ENCODE results near the gene ABCA12. TPM values are rescaled to one million over a fixed set of nuclear protein-coding genes. Genes with fewer than 3 reads are reported as not detected.
A peak's percentile ranks its signal among the peaks of the same experiment; 100 is the strongest.

The ABCA12 gene
- total and polyA plus RNA-seq, 2 of the 13 experiments (the other 11 are each of a cell fraction or from before 2014, with no cell fraction given): 0.02 to 0.07 TPM

DNA sequence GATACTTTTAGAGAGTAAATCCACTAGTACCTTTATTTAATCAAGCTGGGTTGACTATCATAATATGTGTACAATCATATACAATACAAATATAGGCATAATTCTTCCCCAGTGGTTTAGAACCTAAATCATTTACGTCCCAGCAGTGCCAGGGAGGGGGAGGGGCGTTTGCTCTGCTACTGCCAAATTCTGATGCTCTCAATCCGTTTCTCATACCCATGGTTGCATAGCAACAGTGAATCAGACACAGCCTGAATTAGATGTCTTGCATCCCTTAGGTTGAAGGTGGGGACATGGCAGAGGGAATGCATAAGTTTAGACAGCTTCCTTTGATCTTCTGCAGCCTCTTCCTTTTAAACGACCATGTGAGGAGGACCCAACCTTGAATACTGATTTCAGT lies 135.4 kb downstream of the ABCA12 start:
- Histone ChIP-seq H3K4me1 (ENCODE audit: insufficient read depth, low read length) (no peaks in the 10 kb centered on the region), H3K79me2 (ENCODE audit: insufficient read depth, low read length) (no peaks in the 10 kb centered on the region), H3K27ac (ENCODE audit: extremely low read length, insufficient read depth, low read length) (no peak overlapping the region), H3K4me3 (replicated peaks in 1 of 3; ENCODE audit: insufficient read depth in 1 of 3, low read depth in 2 of 3, low read length in 3 of 3) (no peak overlapping the region), H4K20me1 (ENCODE audit: insufficient read depth, low read length) (no peaks in the 10 kb centered on the region), H3K9me3 (ENCODE audit: low read length) (no peaks in the 10 kb centered on the region), H3K9ac (ENCODE audit: insufficient read depth, low read depth, low read length) (no peak overlapping the region), H3K36me3 (replicated peaks in 1 of 2; ENCODE audit: control insufficient read depth in 1 of 2, insufficient read depth in 2 of 2, low read length in 2 of 2) (no peaks in the 10 kb centered on the region), H3K4me2 (ENCODE audit: low read depth, low read length) (no peak overlapping the region), H3K27me3 (ENCODE audit: control insufficient read depth in 1 of 2, insufficient read depth in 2 of 2, low read length in 2 of 2) (no peaks in the 10 kb centered on the region), H2AFZ (ENCODE audit: low read length) (no peak overlapping the region)
- BruUV-seq (replicated peaks): no TSS peak
- TF ChIP-seq MIER3 (CRISPR knock-in tag; IDR thresholded peaks at IDR 0.05; ENCODE audit: borderline replicate concordance) (no peak), SOX6 (IDR thresholded peaks at IDR 0.05) (no peak), SOX6 (CRISPR knock-in tag; IDR thresholded peaks at IDR 0.05) (no peak), ZNF883 (CRISPR knock-in tag; IDR thresholded peaks at IDR 0.05; ENCODE audit: not compliant biosample characterization) (no peak), TARDBP (CRISPR knock-in tag; IDR thresholded peaks at IDR 0.05) (no peak), HOXA7 (CRISPR knock-in tag; IDR thresholded peaks at IDR 0.05) (no peak)
- TF ChIP-seq, protein P1, sequence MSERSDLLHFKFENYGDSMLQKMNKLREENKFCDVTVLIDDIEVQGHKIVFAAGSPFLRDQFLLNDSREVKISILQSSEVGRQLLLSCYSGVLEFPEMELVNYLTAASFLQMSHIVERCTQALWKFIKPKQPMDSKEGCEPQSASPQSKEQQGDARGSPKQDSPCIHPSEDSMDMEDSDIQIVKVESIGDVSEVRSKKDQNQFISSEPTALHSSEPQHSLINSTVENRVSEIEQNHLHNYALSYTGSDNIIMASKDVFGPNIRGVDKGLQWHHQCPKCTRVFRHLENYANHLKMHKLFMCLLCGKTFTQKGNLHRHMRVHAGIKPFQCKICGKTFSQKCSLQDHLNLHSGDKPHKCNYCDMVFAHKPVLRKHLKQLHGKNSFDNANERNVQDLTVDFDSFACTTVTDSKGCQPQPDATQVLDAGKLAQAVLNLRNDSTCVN (CRISPR knock-in tag; IDR thresholded peaks at IDR 0.05; ENCODE audit: borderline replicate concordance): no peak
- DNase-seq (ENCODE audit: low spot score) (no peak), ATAC-seq (no peak), FAIRE-seq (no peak)
- in situ Hi-C loops (cut with HindIII; ENCODE audit: extremely low pct_ligation_motif_present, low pct_unique_long_range_greater_than_20kb): loop anchor here (25.0 kb wide), 2 partner anchors 1191 to 1741 kb away; no protein-coding TSS in a partner anchor
- ChIA-PET CTCF (ENCODE audit: low intra/inter-chr PET ratio, low total read pairs) (interaction anchor here (1.3 to 1.6 kb wide), 2 partner anchors 693 to 1197 kb away, joined by 6 read pairs; no protein-coding TSS in a partner anchor), POLR2A (no interaction called here)
- WGBS (ENCODE audit: low lambda C conversion rate): 1% methylated on average over 4 of the region's 4 CpGs
- intact Hi-C loops (cut with micrococcal nuclease; ENCODE audit: unreplicated experiment): loop anchor here (2.0 to 10.0 kb wide), 4 partner anchors 416 to 1756 kb away; no protein-coding TSS in a partner anchor

DNA sequence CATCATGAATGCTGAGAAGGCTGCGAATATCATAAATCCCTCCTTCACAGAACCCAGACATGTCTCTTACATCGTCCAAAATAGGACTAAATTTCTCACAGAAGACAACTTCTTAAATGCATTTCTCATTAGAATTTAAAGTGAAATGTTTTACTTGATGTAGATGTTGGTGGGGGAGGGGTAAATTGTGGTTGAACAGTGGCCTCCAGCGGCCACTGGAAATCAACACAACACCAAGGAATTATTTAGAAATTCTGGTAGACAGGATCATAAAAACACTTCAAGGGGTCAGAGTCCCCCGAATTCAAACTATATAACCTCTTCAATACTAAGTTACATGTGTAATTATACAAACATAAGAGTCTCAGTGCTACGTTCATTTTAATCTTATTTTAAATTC lies 135.9 kb downstream of the ABCA12 start:
- FAIRE-seq: peak; percentile 37
- intact Hi-C loops (cut with micrococcal nuclease; ENCODE audit: unreplicated experiment): loop anchor here (1.0 to 10.0 kb wide), 6 partner anchors 415 to 1755 kb away; no protein-coding TSS in a partner anchor
- H3K4me2 ChIP-seq (ENCODE audit: low read depth, low read length): no peak overlapping the region
- no peak for TF ChIP-seq HES4 (CRISPR knock-in tag; IDR thresholded peaks at IDR 0.05; ENCODE audit: borderline replicate concordance)
- TF ChIP-seq, protein P2, sequence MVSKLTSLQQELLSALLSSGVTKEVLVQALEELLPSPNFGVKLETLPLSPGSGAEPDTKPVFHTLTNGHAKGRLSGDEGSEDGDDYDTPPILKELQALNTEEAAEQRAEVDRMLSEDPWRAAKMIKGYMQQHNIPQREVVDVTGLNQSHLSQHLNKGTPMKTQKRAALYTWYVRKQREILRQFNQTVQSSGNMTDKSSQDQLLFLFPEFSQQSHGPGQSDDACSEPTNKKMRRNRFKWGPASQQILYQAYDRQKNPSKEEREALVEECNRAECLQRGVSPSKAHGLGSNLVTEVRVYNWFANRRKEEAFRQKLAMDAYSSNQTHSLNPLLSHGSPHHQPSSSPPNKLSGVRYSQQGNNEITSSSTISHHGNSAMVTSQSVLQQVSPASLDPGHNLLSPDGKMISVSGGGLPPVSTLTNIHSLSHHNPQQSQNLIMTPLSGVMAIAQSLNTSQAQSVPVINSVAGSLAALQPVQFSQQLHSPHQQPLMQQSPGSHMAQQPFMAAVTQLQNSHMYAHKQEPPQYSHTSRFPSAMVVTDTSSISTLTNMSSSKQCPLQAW (CRISPR knock-in tag; IDR thresholded peaks at IDR 0.05): no peak
- no peak for TF ChIP-seq MAFK (conservative IDR thresholded peaks at IDR 0.05 in 1 of 2, IDR thresholded peaks at IDR 0.05 in 1 of 2; ENCODE audit: low read length in 2 of 2)
- 0 out of 4 replicates have a peak, but pooled peaks of 1 of the 2 experiments have one; percentile 20 for TF ChIP-seq NR2F1 (CRISPR knock-in tag; IDR thresholded peaks at IDR 0.05)
- TF ChIP-seq ZFP41 (CRISPR knock-in tag; IDR thresholded peaks at IDR 0.05; ENCODE audit: borderline replicate concordance): no peak
- no peak for TF ChIP-seq GLI4 (CRISPR knock-in tag; IDR thresholded peaks at IDR 0.05; ENCODE audit: borderline replicate concordance)
- no peak for TF ChIP-seq MAFG (CRISPR knock-in tag; IDR thresholded peaks at IDR 0.05)
- TF ChIP-seq WIZ (CRISPR knock-in tag; IDR thresholded peaks at IDR 0.05): no peak
- peak; percentile 23 for TF ChIP-seq TBL1XR1 (IDR thresholded peaks at IDR 0.05; ENCODE audit: borderline replicate concordance, low read length, partially characterized antibody)

More for the DNA sequence above, 135.9 kb downstream of the ABCA12 start:
- CTCF ChIA-PET (ENCODE audit: low intra/inter-chr PET ratio, low total read pairs): interaction anchor here (1.3 to 1.6 kb wide), 2 partner anchors 692 to 1196 kb away, joined by 6 read pairs; no protein-coding TSS in a partner anchor
- Histone ChIP-seq H3K27me3 (ENCODE audit: control insufficient read depth in 1 of 2, insufficient read depth in 2 of 2, low read length in 2 of 2) (no peaks in the 10 kb centered on the region), H4K20me1 (ENCODE audit: insufficient read depth, low read length) (no peaks in the 10 kb centered on the region), H3K9me3 (ENCODE audit: low read length) (no peaks in the 10 kb centered on the region), H3K27ac (ENCODE audit: extremely low read length, insufficient read depth, low read length) (no peak overlapping the region), H3K79me2 (ENCODE audit: insufficient read depth, low read length) (no peaks in the 10 kb centered on the region), H3K4me1 (ENCODE audit: insufficient read depth, low read length) (no peaks in the 10 kb centered on the region), H3K36me3 (replicated peaks in 1 of 2; ENCODE audit: control insufficient read depth in 1 of 2, insufficient read depth in 2 of 2, low read length in 2 of 2) (no peaks in the 10 kb centered on the region), H2AFZ (ENCODE audit: low read length) (no peak overlapping the region), H3K4me3 (replicated peaks in 1 of 3; ENCODE audit: insufficient read depth in 1 of 3, low read depth in 2 of 3, low read length in 3 of 3) (no peak overlapping the region), H3K9ac (ENCODE audit: insufficient read depth, low read depth, low read length) (no peak overlapping the region)
- in situ Hi-C loops (cut with HindIII; ENCODE audit: extremely low pct_ligation_motif_present, low pct_unique_long_range_greater_than_20kb): loop anchor here (25.0 kb wide), 2 partner anchors 1190 to 1740 kb away; no protein-coding TSS in a partner anchor
- DNase-seq (ENCODE audit: low spot score) (peak; percentile 39), ATAC-seq (peak; percentile 81)
- whole genome bisulfite sequencing (ENCODE audit: low lambda C conversion rate): under 1% methylated on average over 5 of the region's 5 CpGs
- POLR2A ChIA-PET: no interaction called here
- BruUV-seq (replicated peaks): no TSS peak

All from HepG2 (cell line).